Stomach (tissue), 9 donors: ENCODE results near the gene LRFN4. TPM values are rescaled to one million over a fixed set of nuclear protein-coding genes. Genes with fewer than 3 reads are reported as not detected.

ENCODE experiments used
- DNase-seq, 2 donors: peaks; one replicate each; pipeline versions ENCODE4 v3.0.0 to v3.0.0-alpha.2; 2013 to 2019
- H3K27ac ChIP-seq, 5 donors: fragments of 200-600 bp in 4 of 5; sonication (generic) in 4 of 5; one replicate each; pipeline ENCODE4 v1.5.1; 2013 to 2019; ENCODE audit warnings: mild to moderate bottlenecking in 1 of 5, moderate library complexity in 1 of 5
- H3K27me3 ChIP-seq, 3 donors: fragments of 200-600 bp; sonication (generic); one replicate each; pipeline ENCODE4 v1.5.1; 2017 to 2019; ENCODE audit warnings: mixed run types in 1 of 3
- H3K36me3 ChIP-seq, 4 donors: fragments of 200-600 bp; sonication (generic); 1 replicate in 3 of 4; 2 replicates in 1 of 4; pipeline ENCODE4 v1.5.1; 2016 to 2019
- H3K4me1 ChIP-seq, 4 donors: fragments of 200-600 bp; sonication (generic); one replicate each; pipeline ENCODE4 v1.5.1; 2016 to 2019
- H3K4me3 ChIP-seq, 4 donors: fragments of 200-600 bp; sonication (generic) in 3 of 4; one replicate each; pipeline ENCODE4 v1.5.1; 2016 to 2019; ENCODE audit warnings: mild to moderate bottlenecking in 1 of 4
- H3K9me3 ChIP-seq, 4 donors: fragments of 200-600 bp; sonication (generic); one replicate each; pipeline ENCODE4 v1.5.1; 2016 to 2019
- CTCF ChIP-seq, 7 experiments: fragments of 450-650 bp in 4 of 7; fragments of 200-600 bp in 3 of 7; sonication (generic) in 3 of 7; IDR thresholded peaks; one replicate each; pipeline ENCODE4 v1.5.1; 2016 to 2019; ENCODE audit warnings: antibody characterized with exemption in 7 of 7, control low read depth in 2 of 7, mild to moderate bottlenecking in 1 of 7
- EP300 ChIP-seq: sonication (generic); formaldehyde crosslinking; IDR thresholded peaks from one replicate; pipeline ENCODE4 v1.6.1; 2017; ENCODE audit warnings: antibody characterized with exemption
- POLR2A ChIP-seq, 4 donors: fragments of 450-650 bp; IDR thresholded peaks; one replicate each; pipeline ENCODE4 v1.6.1; 2016; ENCODE audit warnings: antibody characterized with exemption in 4 of 4, control low read depth in 2 of 4, mild to moderate bottlenecking in 1 of 4, moderate library complexity in 1 of 4
- POLR2AphosphoS5 ChIP-seq, 3 donors: sonication (generic); formaldehyde crosslinking; IDR thresholded peaks; one replicate each; pipeline ENCODE4 v1.6.1; 2016; ENCODE audit warnings: antibody characterized with exemption in 3 of 3
- WGBS, 5 donors: extraction: QIAGEN DNeasy Blood & Tissue Kit in 3 of 5; methylation state at CpG; one replicate each; pipeline versions ENCODE4 v1.1.5 to v1.1.7; 2013 to 2018; 5-methylcytosine and 5-hydroxymethylcytosine counted together
- intact Hi-C: fragments of 100-400 bp; cut with DNase I; formaldehyde crosslinking; loops from one replicate; pipeline ENCODE4 v1.15.1; 2023; ENCODE audit warnings: low total_unique reads
- polyA plus RNA-seq, 3 donors: library from polyadenylated mRNA; stranded (reverse); fragments of 200-250 nt; gene quantifications; one replicate each; pipeline ENCODE4 v1.2.3, GENCODE V29; 2013
- total RNA-seq, 5 donors: library from RNA; depleted of rRNA; stranded (reverse); fragments of >200 nt; gene quantifications; one replicate each; pipeline versions ENCODE4 v1.1.0 to v1.2.3, GENCODE V29; 2014 to 2016
- donor health status: healthy with polysubstance abuse.
- donor health status: Bipolar disorder and iron deficiency.
- donor health status: healthy.

The LRFN4 gene
- total and polyA plus RNA-seq, 8 donors = 2.1 to 37.9 (median 12.7) TPM

GRCh38 chr11:66841861-66842260 lies 15.0 kb upstream of the LRFN4 start:
- Histone ChIP-seq H3K4me1 (peaks cover 26 to 50% (median 43%) of the 10 kb centered on the region in 4 donors), H3K36me3 (peaks cover 12 to 47% (median 42%) of the 10 kb centered on the region in 4 donors), H3K27me3 (no peaks in the 10 kb centered on the region), H3K9me3 (no peaks in the 10 kb centered on the region), H3K4me3 (peak overlapping the region; percentile 69 to 99 (median 96)), H3K27ac (peak overlapping the region in 3 of 5 donors; percentile 97 to 99 (median 98))
- DNase-seq = no peak
- WGBS, 5 donors = 81 to 87% (median 83%) methylated on average over 7 of the region's 7 CpGs
- intact Hi-C loops = no loop called here
- TF ChIP-seq POLR2AphosphoS5 (IDR thresholded peaks at IDR 0.05) (no peak), CTCF (IDR thresholded peaks at IDR 0.05) (no peak), EP300 (no peak), POLR2A (IDR thresholded peaks at IDR 0.05) (no peak)

- intact Hi-C loops = no loop called here
- peak overlapping the region; percentile 97 to 99 (median 98) for H3K27ac ChIP-seq
- TF ChIP-seq CTCF (IDR thresholded peaks at IDR 0.05) = no peak
- TF ChIP-seq POLR2AphosphoS5 (IDR thresholded peaks at IDR 0.05) = no peak
- TF ChIP-seq POLR2A (IDR thresholded peaks at IDR 0.05) = no peak
- no peak for TF ChIP-seq EP300
- H3K4me1 ChIP-seq = peaks cover 26 to 50% (median 43%) of the 10 kb centered on the region in 4 donors
- H3K27me3 ChIP-seq = no peaks in the 10 kb centered on the region
- DNase-seq = peak in 1 of 2 donors; percentile 16
- H3K9me3 ChIP-seq = no peaks in the 10 kb centered on the region
- H3K4me3 ChIP-seq = peak overlapping the region; percentile 69 to 99 (median 96)
- WGBS, 5 donors = 0 to 3% (median 1%) methylated on average over 11 of the region's 11 CpGs
- peaks cover 14 to 53% (median 48%) of the 10 kb centered on the region in 4 donors for H3K36me3 ChIP-seq
Measured at GRCh38 chr11:66842501-66842895, 14.4 kb upstream of the LRFN4 start.

- no peak for TF ChIP-seq EP300
- TF ChIP-seq POLR2AphosphoS5 (IDR thresholded peaks at IDR 0.05) = peak; percentile 98 to 99 (median 98)
- TF ChIP-seq POLR2A (IDR thresholded peaks at IDR 0.05) = peak in 2 of 4 donors; percentile 35 to 62
- no peak for TF ChIP-seq CTCF (IDR thresholded peaks at IDR 0.05)
- intact Hi-C loops = no loop called here
- WGBS, 5 donors = 0 to 1% (median 1%) methylated on average over 35 to 98 of the region's 98 CpGs
- peak; percentile 91 to 98 for DNase-seq
- H3K9me3 ChIP-seq = no peaks in the 10 kb centered on the region
- H3K4me3 ChIP-seq = peak within 1 kb of the TSS; percentile 69 to 99 (median 96)
- peaks cover 26 to 50% (median 43%) of the 10 kb centered on the region in 4 donors for H3K4me1 ChIP-seq
- H3K27ac ChIP-seq = peak within 1 kb of the TSS; percentile 97 to 99 (median 98)
- no peaks in the 10 kb centered on the region for H3K27me3 ChIP-seq
- H3K36me3 ChIP-seq = peaks cover 14 to 53% (median 48%) of the 10 kb centered on the region in 4 donors
Measured at GRCh38 chr11:66842896-66843775, 13.7 kb upstream of the LRFN4 start, which contains the start of gene RCE1. RCE1 (plus strand) TSS chr11:66843441; CDS start chr11:66843456, 15 bp downstream.

GRCh38 chr11:66843776-66844495 lies 12.9 kb upstream of the LRFN4 start:
- intact Hi-C loops = no loop called here
- H3K9me3 ChIP-seq = no peaks in the 10 kb centered on the region
- H3K27me3 ChIP-seq = no peaks in the 10 kb centered on the region
- DNase-seq = peak in 1 of 2 donors; percentile 3
- 12 to 21% (median 16%) methylated on average over 12 to 16 of the region's 16 CpGs for WGBS, 5 donors
- H3K27ac ChIP-seq = peak overlapping the region; percentile 97 to 99 (median 98)
- peaks cover 20 to 54% (median 52%) of the 10 kb centered on the region in 4 donors for H3K36me3 ChIP-seq
- TF ChIP-seq POLR2A (IDR thresholded peaks at IDR 0.05) (no peak), EP300 (no peak), CTCF (IDR thresholded peaks at IDR 0.05) (no peak), POLR2AphosphoS5 (IDR thresholded peaks at IDR 0.05) (no peak)
- peak overlapping the region; percentile 69 to 99 (median 96) for H3K4me3 ChIP-seq
- H3K4me1 ChIP-seq = peaks cover 26 to 50% (median 43%) of the 10 kb centered on the region in 4 donors
